ENCODE measurements around the gene PCDH18. TPM values are rescaled to one million over a fixed set of nuclear protein-coding genes. Genes with fewer than 3 reads are reported as not detected.

The PCDH18 gene
- total RNA-seq, 4 donors from 2014 or later: 10.6 to 27.1 (median 20.8) TPM

GRCh38 chr4:137559801-137560200 lies 27.5 kb upstream of the PCDH18 start:
- H3K27ac ChIP-seq: no peak overlapping the region
- no peak for DNase-seq
- H3K4me3 ChIP-seq: no peak overlapping the region
- in situ Hi-C loops (cut with MboI; ENCODE audit: low pct_ligation_motif_present in 1 of 4, low pct_unique_long_range_greater_than_20kb in 1 of 4, low sequenced_read_pairs in 3 of 4): no loop called here
- H3K36me3 ChIP-seq: no peaks in the 10 kb centered on the region
- no peaks in the 10 kb centered on the region for H3K9me3 ChIP-seq
- intact Hi-C loops (cut with DNase I; ENCODE audit: low total_unique reads): no loop called here
- H3K27me3 ChIP-seq: no peaks in the 10 kb centered on the region
- H3K4me1 ChIP-seq: no peaks in the 10 kb centered on the region
- no peak for TF ChIP-seq POLR2AphosphoS5 (IDR thresholded peaks at IDR 0.05)
- TF ChIP-seq CTCF (IDR thresholded peaks at IDR 0.05): no peak
- no peak for TF ChIP-seq POLR2A (IDR thresholded peaks at IDR 0.05)
- no peak for TF ChIP-seq EP300 (IDR thresholded peaks at IDR 0.05; ENCODE audit: low read depth)
- WGBS, 2 donors (ENCODE audit: low coverage in 1 of 2): 85 to 100% methylated on average over 1 of the region's 1 CpG

DNA sequence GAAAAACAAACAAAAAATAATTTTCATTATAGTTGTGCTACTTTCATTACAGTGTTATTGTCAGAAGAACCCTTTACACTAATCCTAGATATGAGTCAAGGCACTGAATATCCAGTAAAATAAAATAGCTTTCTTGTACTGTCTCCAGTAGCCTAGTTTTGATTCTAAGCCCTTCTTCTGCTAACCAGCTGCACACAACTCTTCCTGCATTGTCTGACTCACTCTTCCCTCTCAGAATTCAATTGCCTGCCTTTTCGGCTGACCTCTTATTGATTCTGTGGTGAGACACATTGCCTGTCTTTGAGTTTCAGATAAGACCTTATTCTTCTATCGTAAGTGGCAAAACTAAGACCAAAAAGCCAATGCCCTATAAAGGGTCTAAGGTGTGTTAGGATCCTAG lies 26.7 kb upstream of the PCDH18 start:
- H3K9me3 ChIP-seq: no peaks in the 10 kb centered on the region
- in situ Hi-C loops (cut with MboI; ENCODE audit: low pct_ligation_motif_present in 1 of 4, low pct_unique_long_range_greater_than_20kb in 1 of 4, low sequenced_read_pairs in 3 of 4): no loop called here
- H3K36me3 ChIP-seq: no peaks in the 10 kb centered on the region
- H3K4me3 ChIP-seq: no peak overlapping the region
- no peak for DNase-seq
- no peaks in the 10 kb centered on the region for H3K4me1 ChIP-seq
- no peaks in the 10 kb centered on the region for H3K27me3 ChIP-seq
- WGBS, 2 donors (ENCODE audit: low coverage in 1 of 2): 55 to 68% methylated on average over 2 of the region's 2 CpGs
- TF ChIP-seq POLR2AphosphoS5 (IDR thresholded peaks at IDR 0.05) (no peak), EP300 (IDR thresholded peaks at IDR 0.05; ENCODE audit: low read depth) (no peak), POLR2A (IDR thresholded peaks at IDR 0.05) (no peak), CTCF (IDR thresholded peaks at IDR 0.05) (no peak)
- intact Hi-C loops (cut with DNase I; ENCODE audit: low total_unique reads): no loop called here
- H3K27ac ChIP-seq: no peak overlapping the region

GRCh38 chr4:137545461-137545861 lies 13.2 kb upstream of the PCDH18 start:
- no peak for DNase-seq
- in situ Hi-C loops (cut with MboI; ENCODE audit: low pct_ligation_motif_present in 1 of 4, low pct_unique_long_range_greater_than_20kb in 1 of 4, low sequenced_read_pairs in 3 of 4) (loop anchor here in 1 of 4 donors (10.0 kb wide), 1 partner anchor 159 kb away; no protein-coding TSS in a partner anchor), intact Hi-C loops (cut with DNase I; ENCODE audit: low total_unique reads) (no loop called here)
- Histone ChIP-seq H3K9me3 (no peaks in the 10 kb centered on the region), H3K4me1 (peaks cover 0 to 3% (median 0%) of the 10 kb centered on the region in 4 donors), H3K27ac (peak overlapping the region; percentile 36 to 59 (median 56)), H3K27me3 (no peaks in the 10 kb centered on the region), H3K36me3 (no peaks in the 10 kb centered on the region), H3K4me3 (no peak overlapping the region)
- peak in 2 of 3 donors; percentile 9 to 74 for TF ChIP-seq POLR2AphosphoS5 (IDR thresholded peaks at IDR 0.05)
- no peak for TF ChIP-seq EP300 (IDR thresholded peaks at IDR 0.05; ENCODE audit: low read depth)
- 56% methylated on average over 4 of the region's 4 CpGs for WGBS, 2 donors (ENCODE audit: low coverage in 1 of 2)

GRCh38 chr4:137543648-137544047 lies 11.4 kb upstream of the PCDH18 start:
- in situ Hi-C loops (cut with MboI; ENCODE audit: low pct_ligation_motif_present in 1 of 4, low pct_unique_long_range_greater_than_20kb in 1 of 4, low sequenced_read_pairs in 3 of 4): loop anchor here in 1 of 4 donors (10.0 kb wide), 1 partner anchor 161 kb away; no protein-coding TSS in a partner anchor
- H3K4me3 ChIP-seq: no peak overlapping the region
- no peak for DNase-seq
- H3K27ac ChIP-seq: peak overlapping the region; percentile 28 to 63 (median 56)
- H3K4me1 ChIP-seq: peaks cover 0 to 3% (median 0%) of the 10 kb centered on the region in 4 donors
- intact Hi-C loops (cut with DNase I; ENCODE audit: low total_unique reads): no loop called here
- no peaks in the 10 kb centered on the region for H3K9me3 ChIP-seq
- WGBS, 2 donors (ENCODE audit: low coverage in 1 of 2): 49 to 61% methylated on average over 3 of the region's 3 CpGs
- no peaks in the 10 kb centered on the region for H3K27me3 ChIP-seq
- H3K36me3 ChIP-seq: no peaks in the 10 kb centered on the region
- no peak for TF ChIP-seq POLR2A (IDR thresholded peaks at IDR 0.05)
- no peak for TF ChIP-seq EP300 (IDR thresholded peaks at IDR 0.05; ENCODE audit: low read depth)
- TF ChIP-seq POLR2AphosphoS5 (IDR thresholded peaks at IDR 0.05): no peak
- TF ChIP-seq CTCF (IDR thresholded peaks at IDR 0.05): no peak

DNA sequence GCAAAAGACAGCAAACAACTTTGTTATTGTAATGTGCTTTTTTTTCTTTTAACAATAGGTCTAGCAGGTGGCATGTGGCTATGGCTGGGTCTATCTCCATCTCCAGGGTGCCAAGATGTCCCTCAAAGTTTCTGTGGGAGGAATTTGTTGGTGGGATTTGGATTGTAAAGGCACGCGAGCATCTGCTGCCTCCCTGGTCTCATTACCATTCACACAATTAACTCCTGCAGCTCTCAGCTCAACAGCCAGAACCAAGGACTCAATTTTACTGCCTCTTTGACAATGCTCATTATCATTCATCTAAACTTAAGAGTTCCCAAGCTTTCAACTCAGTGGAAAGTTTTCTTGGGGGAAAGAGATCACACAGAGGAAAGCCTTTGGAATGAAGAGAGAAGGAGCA lies 10.9 kb upstream of the PCDH18 start:
- Histone ChIP-seq H3K27ac (peak overlapping the region; percentile 28 to 63 (median 56)), H3K9me3 (no peaks in the 10 kb centered on the region), H3K27me3 (no peaks in the 10 kb centered on the region), H3K4me3 (no peak overlapping the region), H3K36me3 (no peaks in the 10 kb centered on the region), H3K4me1 (peaks cover 0 to 3% (median 0%) of the 10 kb centered on the region in 4 donors)
- no peak for DNase-seq
- intact Hi-C loops (cut with DNase I; ENCODE audit: low total_unique reads) (no loop called here), in situ Hi-C loops (cut with MboI; ENCODE audit: low pct_ligation_motif_present in 1 of 4, low pct_unique_long_range_greater_than_20kb in 1 of 4, low sequenced_read_pairs in 3 of 4) (loop anchor here in 1 of 4 donors (10.0 kb wide), 1 partner anchor 162 kb away; no protein-coding TSS in a partner anchor)
- TF ChIP-seq POLR2A (IDR thresholded peaks at IDR 0.05) (no peak), POLR2AphosphoS5 (IDR thresholded peaks at IDR 0.05) (no peak), EP300 (IDR thresholded peaks at IDR 0.05; ENCODE audit: low read depth) (no peak), CTCF (IDR thresholded peaks at IDR 0.05) (no peak)
- WGBS, 2 donors (ENCODE audit: low coverage in 1 of 2): 50 to 74% methylated on average over 2 of the region's 2 CpGs

Measured in transverse colon (tissue), 4 donors.